Measurements from ENCODE around the gene GPR156.

The GPR156 gene

DNA sequence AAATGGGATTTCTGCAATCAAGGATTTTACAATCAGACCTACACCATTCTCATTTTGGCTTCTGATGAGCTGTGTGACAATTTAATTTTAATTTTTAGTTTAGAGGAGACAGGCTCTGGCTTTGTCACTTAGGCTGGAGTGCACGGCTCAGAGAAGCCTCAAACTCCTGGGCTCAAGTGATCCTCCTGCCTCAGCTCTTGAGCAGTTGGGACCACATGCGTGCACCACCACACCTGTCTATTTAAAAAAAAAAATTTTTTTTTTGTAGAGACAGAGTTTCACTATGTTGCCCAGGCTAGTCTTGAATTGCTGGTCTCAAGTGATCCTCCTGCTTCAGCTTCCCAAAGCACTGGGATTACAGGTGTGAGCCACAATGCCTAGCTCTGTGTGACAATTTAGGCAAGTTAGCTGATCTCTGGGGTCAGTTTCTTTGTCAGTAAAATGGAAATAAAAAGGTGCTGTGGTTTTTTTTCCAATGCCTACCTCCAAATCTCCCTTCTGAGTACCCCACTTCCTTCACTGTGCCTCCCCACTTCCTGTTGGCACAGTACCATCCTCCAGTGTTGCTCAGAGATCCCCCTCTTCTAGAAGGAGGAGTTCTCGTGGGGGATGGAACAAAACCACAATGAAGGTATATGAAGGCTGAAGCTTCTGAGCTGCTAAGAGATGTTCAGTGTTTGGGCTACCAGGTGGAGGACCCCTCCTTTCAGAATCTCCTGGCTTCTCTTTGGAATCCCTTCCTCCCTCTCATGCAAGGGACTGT lies 136.7 kb downstream of the GPR156 start:
- Histone ChIP-seq H3K36me3 (ENCODE audit: control insufficient read depth, insufficient read depth, low read length) (no peaks in the 10 kb centered on the region), H3K4me3 (ENCODE audit: low read length) (no peak overlapping the region), H3K4me1 (ENCODE audit: control insufficient read depth, insufficient read depth, low read length) (no peaks in the 10 kb centered on the region), H3K9me3 (ENCODE audit: control insufficient read depth, insufficient read depth, low read length) (no peaks in the 10 kb centered on the region), H3K27ac (ENCODE audit: low read length) (no peak overlapping the region), H3K27me3 (ENCODE audit: control insufficient read depth, insufficient read depth, low read length) (no peaks in the 10 kb centered on the region)
- WGBS (ENCODE audit: insufficient coverage, insufficient read length), result no CpG with 5 or more reads among the region's 3 CpGs
- no peak for DNase-seq (ENCODE audit: low read depth, low spot score)

DNA sequence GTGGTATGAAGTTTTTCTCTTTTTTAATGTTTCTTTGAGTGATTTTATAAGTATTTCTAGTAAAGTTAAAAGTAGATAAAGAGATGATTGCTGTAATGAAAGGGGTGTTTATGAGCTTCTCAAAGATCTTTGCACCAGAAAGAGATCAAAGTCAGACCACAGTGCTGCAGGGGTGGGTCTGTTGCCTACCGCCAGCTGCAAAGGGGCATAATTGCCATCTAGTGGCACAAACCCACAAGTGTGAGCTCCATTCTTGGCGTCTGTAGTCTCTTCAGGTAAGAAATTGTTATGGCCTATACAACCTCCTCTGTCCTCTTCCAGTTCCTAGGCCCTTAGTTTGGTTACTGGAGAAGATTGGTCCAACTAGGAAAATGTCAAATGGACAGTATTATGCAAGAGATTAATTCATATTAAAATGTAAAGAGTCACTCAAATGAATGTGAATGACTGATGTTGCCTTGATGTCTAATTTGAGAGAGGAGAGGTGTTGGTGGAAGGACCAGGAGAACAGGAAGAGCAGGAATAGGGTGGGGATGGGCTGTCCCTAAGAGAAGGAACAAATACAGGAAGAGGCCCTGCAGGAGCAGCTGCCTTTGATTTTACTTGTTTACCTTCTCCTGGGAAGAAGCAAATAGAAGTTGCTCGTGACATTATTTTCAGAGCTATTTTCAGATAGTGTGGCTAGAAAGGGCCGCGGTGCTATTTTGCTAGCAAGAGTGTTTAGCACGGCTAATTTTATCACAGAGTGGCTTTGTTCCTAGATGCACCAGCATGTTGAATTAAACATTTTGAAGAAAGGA lies 137.8 kb downstream of the GPR156 start:
- Histone ChIP-seq H3K4me1 (ENCODE audit: control insufficient read depth, insufficient read depth, low read length) (no peaks in the 10 kb centered on the region), H3K36me3 (ENCODE audit: control insufficient read depth, insufficient read depth, low read length) (no peaks in the 10 kb centered on the region), H3K9me3 (ENCODE audit: control insufficient read depth, insufficient read depth, low read length) (no peaks in the 10 kb centered on the region), H3K27ac (ENCODE audit: low read length) (no peak overlapping the region), H3K4me3 (ENCODE audit: low read length) (no peak overlapping the region), H3K27me3 (ENCODE audit: control insufficient read depth, insufficient read depth, low read length) (no peaks in the 10 kb centered on the region)
- no CpG with 5 or more reads among the region's 6 CpGs for WGBS (ENCODE audit: insufficient coverage, insufficient read length)
- no peak for DNase-seq (ENCODE audit: low read depth, low spot score)

DNA sequence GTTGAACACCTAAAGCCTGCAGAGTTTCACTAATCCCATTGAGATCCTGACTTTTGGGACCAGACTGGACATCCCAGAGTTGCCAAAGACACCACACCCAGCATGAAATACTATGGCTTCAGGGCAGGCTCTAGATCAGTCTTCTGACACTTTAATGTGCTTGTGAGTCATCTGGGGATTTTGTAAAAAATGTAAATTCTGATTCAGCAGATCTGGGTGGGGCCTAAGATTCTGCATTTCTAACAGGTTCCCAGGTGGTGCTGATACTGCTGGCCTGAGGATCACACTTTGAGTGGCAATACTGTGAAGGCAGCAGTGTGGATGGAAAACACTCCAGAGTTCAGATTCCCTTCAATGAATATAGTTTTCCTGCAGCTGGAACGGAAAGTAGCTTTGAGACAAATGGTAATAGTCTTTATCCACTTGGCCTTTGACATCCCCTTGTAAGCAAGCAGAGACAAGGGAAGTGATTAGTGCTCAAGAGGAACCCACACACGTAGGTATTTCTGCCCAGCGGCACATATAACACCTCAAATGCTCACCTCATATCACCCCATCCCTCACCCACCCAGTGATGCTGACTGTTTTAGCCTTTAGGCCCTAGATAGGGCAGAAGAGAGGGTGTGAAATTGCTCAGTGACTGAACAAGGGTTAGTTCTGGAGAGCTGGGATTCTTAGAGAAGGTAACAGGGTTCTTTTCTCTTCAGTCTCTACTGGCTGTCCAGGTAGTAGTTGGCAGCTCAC lies 139.3 kb downstream of the GPR156 start:
- Histone ChIP-seq H3K36me3 (ENCODE audit: control insufficient read depth, insufficient read depth, low read length) (no peaks in the 10 kb centered on the region), H3K4me1 (ENCODE audit: control insufficient read depth, insufficient read depth, low read length) (no peaks in the 10 kb centered on the region), H3K27ac (ENCODE audit: low read length) (no peak overlapping the region)

DNA sequence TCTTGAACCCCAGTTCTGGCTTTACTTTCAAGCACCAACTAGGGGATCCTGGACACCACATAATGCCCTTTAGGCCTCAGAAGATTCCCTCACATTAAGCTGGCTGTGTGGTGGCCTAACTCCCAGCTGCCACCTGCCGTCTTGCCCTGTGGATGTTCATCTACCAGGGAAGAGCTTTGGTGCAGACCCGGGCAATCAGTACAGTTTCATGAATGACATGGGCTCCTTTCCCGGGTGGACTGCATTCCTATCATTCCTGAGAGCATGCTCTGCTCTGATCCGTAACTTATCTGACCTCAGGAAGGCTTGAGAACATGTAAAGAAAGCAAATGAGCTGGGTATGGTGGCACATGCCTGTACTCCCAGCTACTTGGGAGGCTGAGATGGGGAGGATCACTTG lies 140.8 kb downstream of the GPR156 start:
- DNase-seq (ENCODE audit: low read depth, low spot score), result no peak
- H3K27ac ChIP-seq (ENCODE audit: low read length), result no peak overlapping the region
- no CpG with 5 or more reads among the region's 4 CpGs for WGBS (ENCODE audit: insufficient coverage, insufficient read length)

More for the DNA sequence above, 139.3 kb downstream of the GPR156 start:
- WGBS (ENCODE audit: insufficient coverage, insufficient read length), result no CpG with 5 or more reads among the region's 3 CpGs
- no peak for DNase-seq (ENCODE audit: low read depth, low spot score)
- H3K4me3 ChIP-seq (ENCODE audit: low read length), result no peak overlapping the region
- H3K27me3 ChIP-seq (ENCODE audit: control insufficient read depth, insufficient read depth, low read length), result no peaks in the 10 kb centered on the region
- H3K9me3 ChIP-seq (ENCODE audit: control insufficient read depth, insufficient read depth, low read length), result no peaks in the 10 kb centered on the region

DNA sequence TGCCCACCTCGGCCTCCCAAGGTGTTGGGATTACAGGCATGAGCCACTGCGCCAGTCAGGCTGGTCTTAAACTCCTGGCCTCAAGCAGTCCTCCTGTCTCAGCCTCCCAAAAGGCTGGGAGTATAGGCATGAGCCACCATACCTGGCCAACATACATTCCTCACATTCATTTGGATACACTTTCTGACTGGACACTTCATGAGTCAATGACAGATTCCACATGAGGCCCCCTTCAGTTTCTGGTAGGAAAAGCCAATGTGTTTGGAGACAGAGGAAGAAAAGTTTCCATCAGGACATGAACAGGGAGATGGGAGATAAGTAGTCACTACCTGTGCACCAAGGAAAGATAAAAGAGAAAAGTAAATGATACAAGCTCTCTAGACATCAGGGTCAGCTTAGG lies 141.3 kb downstream of the GPR156 start:
- no peaks in the 10 kb centered on the region for H3K27me3 ChIP-seq (ENCODE audit: control insufficient read depth, insufficient read depth, low read length)
- no peaks in the 10 kb centered on the region for H3K36me3 ChIP-seq (ENCODE audit: control insufficient read depth, insufficient read depth, low read length)
- H3K4me3 ChIP-seq (ENCODE audit: low read length), result no peak overlapping the region
- no peak overlapping the region for H3K27ac ChIP-seq (ENCODE audit: low read length)
- H3K4me1 ChIP-seq (ENCODE audit: control insufficient read depth, insufficient read depth, low read length), result no peaks in the 10 kb centered on the region
- no CpG with 5 or more reads among the region's 2 CpGs for WGBS (ENCODE audit: insufficient coverage, insufficient read length)
- no peaks in the 10 kb centered on the region for H3K9me3 ChIP-seq (ENCODE audit: control insufficient read depth, insufficient read depth, low read length)
- DNase-seq (ENCODE audit: low read depth, low spot score), result no peak

More for the DNA sequence above, 140.8 kb downstream of the GPR156 start:
- no peaks in the 10 kb centered on the region for H3K36me3 ChIP-seq (ENCODE audit: control insufficient read depth, insufficient read depth, low read length)
- no peaks in the 10 kb centered on the region for H3K9me3 ChIP-seq (ENCODE audit: control insufficient read depth, insufficient read depth, low read length)
- H3K27me3 ChIP-seq (ENCODE audit: control insufficient read depth, insufficient read depth, low read length), result no peaks in the 10 kb centered on the region
- no peaks in the 10 kb centered on the region for H3K4me1 ChIP-seq (ENCODE audit: control insufficient read depth, insufficient read depth, low read length)
- H3K4me3 ChIP-seq (ENCODE audit: low read length), result no peak overlapping the region

DNA sequence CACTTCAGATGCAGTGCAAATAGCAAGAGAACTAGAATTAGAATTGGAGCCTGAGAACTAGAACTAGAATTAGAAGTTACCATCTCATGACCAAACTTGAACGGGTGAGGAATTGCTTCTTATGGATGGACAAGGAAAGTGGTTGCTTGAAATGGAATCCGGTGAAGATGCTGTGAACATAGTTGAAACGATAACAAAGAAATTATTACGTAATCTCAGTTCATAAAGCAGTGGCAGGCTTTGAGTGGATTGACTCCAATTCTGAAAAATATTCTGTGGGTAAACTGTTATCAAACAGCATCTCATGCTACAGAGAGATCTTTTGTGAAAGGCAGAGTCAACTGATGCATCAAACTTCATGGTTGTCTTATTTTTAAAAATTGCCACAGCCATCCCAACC lies 142.8 kb downstream of the GPR156 start:
- no peaks in the 10 kb centered on the region for H3K27me3 ChIP-seq (ENCODE audit: control insufficient read depth, insufficient read depth, low read length)
- no peak overlapping the region for H3K4me3 ChIP-seq (ENCODE audit: low read length)
- no peaks in the 10 kb centered on the region for H3K9me3 ChIP-seq (ENCODE audit: control insufficient read depth, insufficient read depth, low read length)
- H3K27ac ChIP-seq (ENCODE audit: low read length), result no peak overlapping the region
- WGBS (ENCODE audit: insufficient coverage, insufficient read length), result no CpG with 5 or more reads among the region's 4 CpGs
- DNase-seq (ENCODE audit: low read depth, low spot score), result no peak
- H3K4me1 ChIP-seq (ENCODE audit: control insufficient read depth, insufficient read depth, low read length), result no peaks in the 10 kb centered on the region
- no peaks in the 10 kb centered on the region for H3K36me3 ChIP-seq (ENCODE audit: control insufficient read depth, insufficient read depth, low read length)

DNA sequence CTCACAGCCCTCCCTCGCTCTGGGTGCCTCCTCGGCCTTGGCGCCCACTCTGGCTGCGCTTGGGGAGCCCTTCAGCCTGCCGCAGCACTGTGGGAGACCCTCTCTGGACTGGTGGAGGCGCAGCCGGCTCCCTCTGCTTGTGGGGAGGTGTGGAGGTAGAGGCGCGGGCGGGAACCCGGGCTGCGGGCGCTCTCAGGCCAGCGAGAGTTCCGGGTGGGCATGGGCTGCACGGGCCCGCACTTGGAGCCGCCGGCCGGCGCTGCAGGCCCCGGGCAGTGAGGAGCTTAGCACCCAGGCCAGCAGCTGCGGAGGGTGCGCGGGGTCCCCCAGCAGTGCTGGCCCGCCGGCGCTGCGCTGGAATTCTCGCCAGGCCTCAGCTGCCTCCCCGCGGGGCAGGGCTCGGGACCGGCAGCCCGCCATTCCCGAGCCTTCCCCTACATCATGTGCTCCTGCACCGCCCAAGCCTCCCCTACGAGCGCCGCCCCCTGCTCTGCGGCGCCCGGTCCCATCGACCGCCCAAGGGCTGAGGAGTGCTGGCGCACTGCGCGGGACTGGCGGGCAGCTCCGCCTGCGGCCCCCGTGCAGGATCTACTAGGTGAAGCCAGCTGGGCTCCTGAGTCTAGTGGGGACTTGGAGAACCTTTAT lies 144.8 kb downstream of the GPR156 start:
- Histone ChIP-seq H3K27me3 (ENCODE audit: control insufficient read depth, insufficient read depth, low read length) (no peaks in the 10 kb centered on the region), H3K9me3 (ENCODE audit: control insufficient read depth, insufficient read depth, low read length) (no peaks in the 10 kb centered on the region), H3K36me3 (ENCODE audit: control insufficient read depth, insufficient read depth, low read length) (no peaks in the 10 kb centered on the region), H3K4me1 (ENCODE audit: control insufficient read depth, insufficient read depth, low read length) (no peaks in the 10 kb centered on the region), H3K27ac (ENCODE audit: low read length) (no peak overlapping the region), H3K4me3 (ENCODE audit: low read length) (no peak overlapping the region)
- no peak for DNase-seq (ENCODE audit: low read depth, low spot score)
- WGBS (ENCODE audit: insufficient coverage, insufficient read length), result no CpG with 5 or more reads among the region's 52 CpGs

DNA sequence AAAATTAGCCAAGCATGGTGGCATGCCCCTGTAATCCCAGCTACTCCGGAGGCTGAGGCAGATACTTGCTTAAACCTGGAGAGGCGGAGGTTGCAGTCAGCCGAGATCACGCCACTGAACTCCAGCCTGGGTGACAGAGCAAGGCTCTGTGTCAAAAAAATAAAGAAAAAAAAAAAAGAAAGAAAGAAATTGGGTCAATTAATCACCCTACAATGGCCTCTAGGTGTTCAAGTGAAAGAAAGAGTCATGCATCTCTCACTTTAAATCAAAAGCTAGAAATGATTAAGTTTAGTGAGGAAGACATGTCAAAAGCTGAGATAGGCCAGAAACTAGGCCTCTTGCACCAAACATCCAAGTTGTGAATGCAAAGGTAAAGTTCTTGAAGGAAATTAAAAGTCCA lies 145.9 kb downstream of the GPR156 start:
- DNase-seq (ENCODE audit: low read depth, low spot score), result no peak
- WGBS (ENCODE audit: insufficient coverage, insufficient read length), result no CpG with 5 or more reads among the region's 4 CpGs
- no peaks in the 10 kb centered on the region for H3K36me3 ChIP-seq (ENCODE audit: control insufficient read depth, insufficient read depth, low read length)
- H3K27me3 ChIP-seq (ENCODE audit: control insufficient read depth, insufficient read depth, low read length), result no peaks in the 10 kb centered on the region
- H3K9me3 ChIP-seq (ENCODE audit: control insufficient read depth, insufficient read depth, low read length), result no peaks in the 10 kb centered on the region
- H3K4me1 ChIP-seq (ENCODE audit: control insufficient read depth, insufficient read depth, low read length), result no peaks in the 10 kb centered on the region
- H3K27ac ChIP-seq (ENCODE audit: low read length), result no peak overlapping the region
- H3K4me3 ChIP-seq (ENCODE audit: low read length), result no peak overlapping the region

DNA sequence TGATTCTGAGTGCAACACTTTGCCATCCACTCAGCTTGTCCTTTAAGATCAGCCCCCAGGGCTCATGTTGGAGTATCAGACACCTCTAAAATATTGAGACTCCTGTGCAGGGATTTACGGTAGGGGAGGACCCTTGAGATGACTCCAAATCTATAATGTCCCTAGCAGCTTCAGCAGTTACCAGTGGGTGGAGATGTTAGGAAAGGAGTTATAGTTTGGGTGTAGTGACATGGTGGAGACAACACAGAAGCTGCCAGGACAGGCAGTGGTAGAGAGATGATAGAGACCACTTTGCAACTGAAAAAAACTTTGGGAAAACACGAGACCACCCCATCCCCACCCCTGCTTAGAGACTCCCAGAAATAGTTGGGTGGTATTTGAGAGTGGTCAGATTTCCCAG lies 147.5 kb downstream of the GPR156 start:
- no CpG with 5 or more reads among the region's 2 CpGs for WGBS (ENCODE audit: insufficient coverage, insufficient read length)
- H3K9me3 ChIP-seq (ENCODE audit: control insufficient read depth, insufficient read depth, low read length), result no peaks in the 10 kb centered on the region
- no peaks in the 10 kb centered on the region for H3K27me3 ChIP-seq (ENCODE audit: control insufficient read depth, insufficient read depth, low read length)
- H3K4me1 ChIP-seq (ENCODE audit: control insufficient read depth, insufficient read depth, low read length), result no peaks in the 10 kb centered on the region
- H3K4me3 ChIP-seq (ENCODE audit: low read length), result no peak overlapping the region
- no peaks in the 10 kb centered on the region for H3K36me3 ChIP-seq (ENCODE audit: control insufficient read depth, insufficient read depth, low read length)
- DNase-seq (ENCODE audit: low read depth, low spot score), result no peak
- no peak overlapping the region for H3K27ac ChIP-seq (ENCODE audit: low read length)

DNA sequence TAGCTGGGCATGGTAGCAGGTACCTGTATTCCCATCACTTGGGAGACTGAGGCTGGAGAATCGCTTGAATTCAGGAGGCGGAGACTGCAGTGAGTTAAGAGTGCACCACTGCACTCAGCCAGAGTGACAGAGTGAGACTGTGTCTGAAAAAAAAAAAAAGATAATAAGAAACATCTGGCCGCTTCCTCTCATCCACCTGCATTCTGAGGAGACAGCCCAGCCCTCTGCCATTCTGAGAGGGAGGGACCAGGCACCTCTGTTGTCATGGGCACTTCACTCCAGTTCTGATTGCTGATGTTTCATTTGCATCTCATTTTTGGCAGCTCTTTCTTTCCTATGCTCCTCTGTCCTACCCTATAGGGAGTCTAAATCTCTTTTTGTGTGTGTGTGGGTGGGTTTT lies 154.4 kb downstream of the GPR156 start:
- no peak for DNase-seq (ENCODE audit: low read depth, low spot score)
- no CpG with 5 or more reads among the region's 3 CpGs for WGBS (ENCODE audit: insufficient coverage, insufficient read length)
- no peaks in the 10 kb centered on the region for H3K36me3 ChIP-seq (ENCODE audit: control insufficient read depth, insufficient read depth, low read length)
- H3K27ac ChIP-seq (ENCODE audit: low read length), result no peak overlapping the region
- H3K4me3 ChIP-seq (ENCODE audit: low read length), result no peak overlapping the region
- H3K4me1 ChIP-seq (ENCODE audit: control insufficient read depth, insufficient read depth, low read length), result no peaks in the 10 kb centered on the region
- no peaks in the 10 kb centered on the region for H3K9me3 ChIP-seq (ENCODE audit: control insufficient read depth, insufficient read depth, low read length)
- no peaks in the 10 kb centered on the region for H3K27me3 ChIP-seq (ENCODE audit: control insufficient read depth, insufficient read depth, low read length)

All from iPS DF 6.9 (cell line).